NCI-H2029 treated with DMSO at 0.1 percent for 48 hours (cell line): ENCODE results near the gene CCT8.

Source experiments
- DNase-seq: peaks from one replicate; lab custom pipeline; 2025; lab: John Stamatoyannopoulos, UW

Gene CCT8

GRCh38 chr21:29078869-29079767 is 5.7 kb upstream of the CCT8 start:
- DNase-seq, result peak; percentile 79

- peak; percentile 67 for DNase-seq
These were observed 4.2 kb upstream of the CCT8 start for GRCh38 chr21:29077651-29078090.

- DNase-seq, result peak; percentile 61
These were observed 3.5 kb upstream of the CCT8 start for GRCh38 chr21:29076731-29077640.

- no peak for DNase-seq
These were observed 2.4 kb upstream of the CCT8 start for GRCh38 chr21:29075706-29076466.

GRCh38 chr21:29074783-29075182 is 1.3 kb upstream of the CCT8 start:
- no peak for DNase-seq

GRCh38 chr21:29074007-29074376 is 544 bp upstream of the CCT8 start:
- DNase-seq, result no peak

- peak; percentile 22 for DNase-seq
These were observed 601 bp downstream of the CCT8 start for GRCh38 chr21:29072873-29073221.

- no peak for DNase-seq
These were observed 8.5 kb downstream of the CCT8 start for GRCh38 chr21:29064850-29065481.

- DNase-seq, result no peak
These were observed 16.9 kb downstream of the CCT8 start for GRCh38 chr21:29056538-29057050.

- DNase-seq, result peak; percentile 76
These were observed 17.4 kb downstream of the CCT8 start for GRCh38 chr21:29056005-29056404.

GRCh38 chr21:29055080-29055479 is 18.4 kb downstream of the CCT8 start:
- no peak for DNase-seq

- DNase-seq, result no peak
These were observed 19.8 kb downstream of the CCT8 start for GRCh38 chr21:29053656-29054055.

GRCh38 chr21:29053011-29053553 is 20.4 kb downstream of the CCT8 start:
- no peak for DNase-seq

- no peak for DNase-seq
These were observed 21.2 kb downstream of the CCT8 start for GRCh38 chr21:29052224-29052623.

- no peak for DNase-seq
These were observed 38.8 kb downstream of the CCT8 start for GRCh38 chr21:29034678-29035077.

- DNase-seq, result no peak
These were observed 39.6 kb downstream of the CCT8 start for GRCh38 chr21:29033871-29034270.

GRCh38 chr21:29033301-29033700 is 40.1 kb downstream of the CCT8 start:
- no peak for DNase-seq

- no peak for DNase-seq
These were observed 42.5 kb downstream of the CCT8 start for GRCh38 chr21:29030909-29031308.

GRCh38 chr21:29029524-29029923 is 43.9 kb downstream of the CCT8 start:
- no peak for DNase-seq

- DNase-seq, result no peak
These were observed 48.1 kb downstream of the CCT8 start for GRCh38 chr21:29025328-29025713.
